Measurements from ENCODE around the gene FSTL5.

DNA sequence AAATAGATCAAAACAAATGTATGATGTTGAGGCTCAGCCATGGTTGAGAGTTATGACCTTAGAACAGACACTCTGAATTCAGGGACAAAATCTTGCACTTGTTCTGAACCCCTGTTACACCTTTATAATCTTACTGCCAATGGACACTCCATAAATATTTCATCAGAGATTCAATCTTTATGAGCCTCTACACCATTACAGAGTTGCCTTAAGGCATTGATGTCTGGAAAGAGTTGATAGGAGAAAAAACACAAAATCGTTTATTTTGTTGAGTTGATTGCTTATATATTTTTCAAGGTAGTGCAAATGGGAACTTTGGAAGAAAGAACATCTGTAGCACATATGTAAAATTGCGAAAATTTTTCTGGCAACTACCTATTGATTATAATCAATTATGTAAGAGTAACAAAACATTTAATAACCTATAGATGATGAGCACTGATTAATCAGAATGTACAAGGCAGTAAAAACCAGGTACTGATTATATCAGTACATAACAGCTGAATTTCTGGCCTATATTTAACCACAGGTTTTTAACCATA is 568.5 kb downstream of the FSTL5 start:
- TF ChIP-seq ELF1 (IDR thresholded peaks at IDR 0.05; ENCODE audit: borderline replicate concordance, low read depth) (no peak), SP1 (IDR thresholded peaks at IDR 0.05; ENCODE audit: low read depth) (no peak), POLR2A (IDR thresholded peaks at IDR 0.05; ENCODE audit: borderline replicate concordance, extremely low read depth, insufficient read depth, insufficient read length) (no peak), EZH2phosphoT487 (IDR thresholded peaks at IDR 0.05; ENCODE audit: borderline replicate concordance) (no peak), EZH2 (IDR thresholded peaks at IDR 0.05) (no peak), POLR2AphosphoS5 (IDR thresholded peaks at IDR 0.05; ENCODE audit: low read depth, low read length) (no peak), JUND (IDR thresholded peaks at IDR 0.05) (no peak), ZNF274 (IDR thresholded peaks at IDR 0.05; ENCODE audit: low read depth, low read length) (no peak), ZFX (IDR thresholded peaks at IDR 0.05) (no peak), SIN3A (IDR thresholded peaks at IDR 0.05; ENCODE audit: low read depth) (no peak)
- TF ChIP-seq, protein P1, sequence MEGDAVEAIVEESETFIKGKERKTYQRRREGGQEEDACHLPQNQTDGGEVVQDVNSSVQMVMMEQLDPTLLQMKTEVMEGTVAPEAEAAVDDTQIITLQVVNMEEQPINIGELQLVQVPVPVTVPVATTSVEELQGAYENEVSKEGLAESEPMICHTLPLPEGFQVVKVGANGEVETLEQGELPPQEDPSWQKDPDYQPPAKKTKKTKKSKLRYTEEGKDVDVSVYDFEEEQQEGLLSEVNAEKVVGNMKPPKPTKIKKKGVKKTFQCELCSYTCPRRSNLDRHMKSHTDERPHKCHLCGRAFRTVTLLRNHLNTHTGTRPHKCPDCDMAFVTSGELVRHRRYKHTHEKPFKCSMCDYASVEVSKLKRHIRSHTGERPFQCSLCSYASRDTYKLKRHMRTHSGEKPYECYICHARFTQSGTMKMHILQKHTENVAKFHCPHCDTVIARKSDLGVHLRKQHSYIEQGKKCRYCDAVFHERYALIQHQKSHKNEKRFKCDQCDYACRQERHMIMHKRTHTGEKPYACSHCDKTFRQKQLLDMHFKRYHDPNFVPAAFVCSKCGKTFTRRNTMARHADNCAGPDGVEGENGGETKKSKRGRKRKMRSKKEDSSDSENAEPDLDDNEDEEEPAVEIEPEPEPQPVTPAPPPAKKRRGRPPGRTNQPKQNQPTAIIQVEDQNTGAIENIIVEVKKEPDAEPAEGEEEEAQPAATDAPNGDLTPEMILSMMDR (IDR thresholded peaks at IDR 0.05 in 2 of 3, conservative IDR thresholded peaks at IDR 0.05 in 1 of 3; ENCODE audit: borderline replicate concordance in 1 of 3, insufficient read depth in 1 of 3, low read depth in 2 of 3, low read length in 2 of 3): no peak
- TF ChIP-seq, protein P2, sequence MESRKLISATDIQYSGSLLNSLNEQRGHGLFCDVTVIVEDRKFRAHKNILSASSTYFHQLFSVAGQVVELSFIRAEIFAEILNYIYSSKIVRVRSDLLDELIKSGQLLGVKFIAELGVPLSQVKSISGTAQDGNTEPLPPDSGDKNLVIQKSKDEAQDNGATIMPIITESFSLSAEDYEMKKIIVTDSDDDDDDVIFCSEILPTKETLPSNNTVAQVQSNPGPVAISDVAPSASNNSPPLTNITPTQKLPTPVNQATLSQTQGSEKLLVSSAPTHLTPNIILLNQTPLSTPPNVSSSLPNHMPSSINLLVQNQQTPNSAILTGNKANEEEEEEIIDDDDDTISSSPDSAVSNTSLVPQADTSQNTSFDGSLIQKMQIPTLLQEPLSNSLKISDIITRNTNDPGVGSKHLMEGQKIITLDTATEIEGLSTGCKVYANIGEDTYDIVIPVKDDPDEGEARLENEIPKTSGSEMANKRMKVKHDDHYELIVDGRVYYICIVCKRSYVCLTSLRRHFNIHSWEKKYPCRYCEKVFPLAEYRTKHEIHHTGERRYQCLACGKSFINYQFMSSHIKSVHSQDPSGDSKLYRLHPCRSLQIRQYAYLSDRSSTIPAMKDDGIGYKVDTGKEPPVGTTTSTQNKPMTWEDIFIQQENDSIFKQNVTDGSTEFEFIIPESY (IDR thresholded peaks at IDR 0.05; ENCODE audit: extremely low read depth, insufficient replicate concordance, low read length): no peak
- TF ChIP-seq, protein P3, sequence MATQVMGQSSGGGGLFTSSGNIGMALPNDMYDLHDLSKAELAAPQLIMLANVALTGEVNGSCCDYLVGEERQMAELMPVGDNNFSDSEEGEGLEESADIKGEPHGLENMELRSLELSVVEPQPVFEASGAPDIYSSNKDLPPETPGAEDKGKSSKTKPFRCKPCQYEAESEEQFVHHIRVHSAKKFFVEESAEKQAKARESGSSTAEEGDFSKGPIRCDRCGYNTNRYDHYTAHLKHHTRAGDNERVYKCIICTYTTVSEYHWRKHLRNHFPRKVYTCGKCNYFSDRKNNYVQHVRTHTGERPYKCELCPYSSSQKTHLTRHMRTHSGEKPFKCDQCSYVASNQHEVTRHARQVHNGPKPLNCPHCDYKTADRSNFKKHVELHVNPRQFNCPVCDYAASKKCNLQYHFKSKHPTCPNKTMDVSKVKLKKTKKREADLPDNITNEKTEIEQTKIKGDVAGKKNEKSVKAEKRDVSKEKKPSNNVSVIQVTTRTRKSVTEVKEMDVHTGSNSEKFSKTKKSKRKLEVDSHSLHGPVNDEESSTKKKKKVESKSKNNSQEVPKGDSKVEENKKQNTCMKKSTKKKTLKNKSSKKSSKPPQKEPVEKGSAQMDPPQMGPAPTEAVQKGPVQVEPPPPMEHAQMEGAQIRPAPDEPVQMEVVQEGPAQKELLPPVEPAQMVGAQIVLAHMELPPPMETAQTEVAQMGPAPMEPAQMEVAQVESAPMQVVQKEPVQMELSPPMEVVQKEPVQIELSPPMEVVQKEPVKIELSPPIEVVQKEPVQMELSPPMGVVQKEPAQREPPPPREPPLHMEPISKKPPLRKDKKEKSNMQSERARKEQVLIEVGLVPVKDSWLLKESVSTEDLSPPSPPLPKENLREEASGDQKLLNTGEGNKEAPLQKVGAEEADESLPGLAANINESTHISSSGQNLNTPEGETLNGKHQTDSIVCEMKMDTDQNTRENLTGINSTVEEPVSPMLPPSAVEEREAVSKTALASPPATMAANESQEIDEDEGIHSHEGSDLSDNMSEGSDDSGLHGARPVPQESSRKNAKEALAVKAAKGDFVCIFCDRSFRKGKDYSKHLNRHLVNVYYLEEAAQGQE (IDR thresholded peaks at IDR 0.05; ENCODE audit: low read depth): no peak
- TF ChIP-seq, protein P4, sequence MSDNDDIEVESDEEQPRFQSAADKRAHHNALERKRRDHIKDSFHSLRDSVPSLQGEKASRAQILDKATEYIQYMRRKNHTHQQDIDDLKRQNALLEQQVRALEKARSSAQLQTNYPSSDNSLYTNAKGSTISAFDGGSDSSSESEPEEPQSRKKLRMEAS (IDR thresholded peaks at IDR 0.05): no peak
